ENCODE results near the gene MED1. TPM values are rescaled to one million over a fixed set of nuclear protein-coding genes. Genes with fewer than 3 reads are reported as not detected.
A peak's percentile ranks its signal among the peaks of the same experiment; 100 is the strongest.

MED1 gene
- total RNA-seq, 1 experiment from 2014 or later, result 50.4 TPM

DNA sequence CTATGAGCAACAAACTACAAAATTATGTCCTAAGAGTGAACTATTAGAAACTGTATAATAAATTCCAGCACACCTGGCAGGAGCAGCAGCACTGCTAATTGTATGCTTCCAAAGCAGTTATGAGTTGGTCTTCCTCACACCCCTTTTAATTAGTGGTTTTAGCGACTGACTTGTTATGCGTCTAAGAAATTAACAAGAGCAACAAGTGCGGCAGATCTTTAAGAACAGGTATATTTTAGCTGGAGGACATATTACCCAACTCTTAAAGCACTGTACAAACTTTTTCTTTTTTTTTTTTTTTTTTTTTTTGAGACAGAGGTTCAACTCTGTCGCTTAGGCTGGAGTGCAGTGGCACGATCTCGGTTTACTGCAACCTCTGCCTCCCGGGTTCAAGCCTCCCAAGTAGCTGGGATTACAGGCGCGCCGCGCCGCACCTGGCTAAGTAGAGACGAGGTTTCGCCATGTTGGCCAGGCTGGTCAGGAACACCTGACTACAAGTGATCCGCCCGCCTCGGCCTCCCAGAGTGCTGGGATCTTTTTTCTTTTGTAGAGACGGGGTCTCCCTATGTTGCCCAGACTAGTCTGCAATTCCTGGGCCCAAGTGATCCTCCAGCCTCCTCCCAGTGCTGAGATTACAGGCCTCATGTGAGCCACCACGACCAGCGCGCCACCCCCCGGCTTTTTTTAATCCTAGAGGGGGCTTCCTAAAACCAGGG is 48.0 kb downstream of the MED1 start:
- Mint-ChIP-seq H3K4me1 (peaks cover 7% of the 10 kb centered on the region), H3K9me3 (no peaks in the 10 kb centered on the region), H3K27me3 (ENCODE audit: low read depth) (peaks cover 4% of the 10 kb centered on the region), H3K36me3 (peaks cover 6% of the 10 kb centered on the region), H3K4me3 (peak overlapping the region; percentile 96), H3K27ac (no peak overlapping the region)
- POLR2A ChIA-PET, result interaction anchor here (0.6 to 1.5 kb wide), 4 partner anchors 12 to 58 kb away, joined by 3 to 8 read pairs (median 3); partner anchors contain the start of gene CDK12
- CTCF ChIA-PET, result interaction anchor here (1.0 to 3.7 kb wide), 6 partner anchors 48 to 225 kb away, joined by 3 to 12 read pairs (median 6); partner anchors contain the start of gene MED1
- DNase-seq (ENCODE audit: low spot score), result peak; percentile 16
- ATAC-seq, result no peak
- TF ChIP-seq, protein P1, sequence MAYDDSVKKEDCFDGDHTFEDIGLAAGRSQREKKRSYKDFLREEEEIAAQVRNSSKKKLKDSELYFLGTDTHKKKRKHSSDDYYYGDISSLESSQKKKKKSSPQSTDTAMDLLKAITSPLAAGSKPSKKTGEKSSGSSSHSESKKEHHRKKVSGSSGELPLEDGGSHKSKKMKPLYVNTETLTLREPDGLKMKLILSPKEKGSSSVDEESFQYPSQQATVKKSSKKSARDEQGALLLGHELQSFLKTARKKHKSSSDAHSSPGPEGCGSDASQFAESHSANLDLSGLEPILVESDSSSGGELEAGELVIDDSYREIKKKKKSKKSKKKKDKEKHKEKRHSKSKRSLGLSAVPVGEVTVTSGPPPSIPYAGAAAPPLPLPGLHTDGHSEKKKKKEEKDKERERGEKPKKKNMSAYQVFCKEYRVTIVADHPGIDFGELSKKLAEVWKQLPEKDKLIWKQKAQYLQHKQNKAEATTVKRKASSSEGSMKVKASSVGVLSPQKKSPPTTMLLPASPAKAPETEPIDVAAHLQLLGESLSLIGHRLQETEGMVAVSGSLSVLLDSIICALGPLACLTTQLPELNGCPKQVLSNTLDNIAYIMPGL (CRISPR knock-in tag; IDR thresholded peaks at IDR 0.05), result no peak
- TF ChIP-seq, protein P2, sequence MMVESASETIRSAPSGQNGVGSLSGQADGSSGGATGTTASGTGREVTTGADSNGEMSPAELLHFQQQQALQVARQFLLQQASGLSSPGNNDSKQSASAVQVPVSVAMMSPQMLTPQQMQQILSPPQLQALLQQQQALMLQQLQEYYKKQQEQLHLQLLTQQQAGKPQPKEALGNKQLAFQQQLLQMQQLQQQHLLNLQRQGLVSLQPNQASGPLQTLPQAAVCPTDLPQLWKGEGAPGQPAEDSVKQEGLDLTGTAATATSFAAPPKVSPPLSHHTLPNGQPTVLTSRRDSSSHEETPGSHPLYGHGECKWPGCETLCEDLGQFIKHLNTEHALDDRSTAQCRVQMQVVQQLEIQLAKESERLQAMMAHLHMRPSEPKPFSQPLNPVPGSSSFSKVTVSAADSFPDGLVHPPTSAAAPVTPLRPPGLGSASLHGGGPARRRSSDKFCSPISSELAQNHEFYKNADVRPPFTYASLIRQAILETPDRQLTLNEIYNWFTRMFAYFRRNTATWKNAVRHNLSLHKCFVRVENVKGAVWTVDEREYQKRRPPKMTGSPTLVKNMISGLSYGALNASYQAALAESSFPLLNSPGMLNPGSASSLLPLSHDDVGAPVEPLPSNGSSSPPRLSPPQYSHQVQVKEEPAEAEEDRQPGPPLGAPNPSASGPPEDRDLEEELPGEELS (CRISPR knock-in tag; IDR thresholded peaks at IDR 0.05), result no peak
- TF ChIP-seq, protein P3, sequence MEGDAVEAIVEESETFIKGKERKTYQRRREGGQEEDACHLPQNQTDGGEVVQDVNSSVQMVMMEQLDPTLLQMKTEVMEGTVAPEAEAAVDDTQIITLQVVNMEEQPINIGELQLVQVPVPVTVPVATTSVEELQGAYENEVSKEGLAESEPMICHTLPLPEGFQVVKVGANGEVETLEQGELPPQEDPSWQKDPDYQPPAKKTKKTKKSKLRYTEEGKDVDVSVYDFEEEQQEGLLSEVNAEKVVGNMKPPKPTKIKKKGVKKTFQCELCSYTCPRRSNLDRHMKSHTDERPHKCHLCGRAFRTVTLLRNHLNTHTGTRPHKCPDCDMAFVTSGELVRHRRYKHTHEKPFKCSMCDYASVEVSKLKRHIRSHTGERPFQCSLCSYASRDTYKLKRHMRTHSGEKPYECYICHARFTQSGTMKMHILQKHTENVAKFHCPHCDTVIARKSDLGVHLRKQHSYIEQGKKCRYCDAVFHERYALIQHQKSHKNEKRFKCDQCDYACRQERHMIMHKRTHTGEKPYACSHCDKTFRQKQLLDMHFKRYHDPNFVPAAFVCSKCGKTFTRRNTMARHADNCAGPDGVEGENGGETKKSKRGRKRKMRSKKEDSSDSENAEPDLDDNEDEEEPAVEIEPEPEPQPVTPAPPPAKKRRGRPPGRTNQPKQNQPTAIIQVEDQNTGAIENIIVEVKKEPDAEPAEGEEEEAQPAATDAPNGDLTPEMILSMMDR (IDR thresholded peaks at IDR 0.05), result no peak
- TF ChIP-seq, protein P4, sequence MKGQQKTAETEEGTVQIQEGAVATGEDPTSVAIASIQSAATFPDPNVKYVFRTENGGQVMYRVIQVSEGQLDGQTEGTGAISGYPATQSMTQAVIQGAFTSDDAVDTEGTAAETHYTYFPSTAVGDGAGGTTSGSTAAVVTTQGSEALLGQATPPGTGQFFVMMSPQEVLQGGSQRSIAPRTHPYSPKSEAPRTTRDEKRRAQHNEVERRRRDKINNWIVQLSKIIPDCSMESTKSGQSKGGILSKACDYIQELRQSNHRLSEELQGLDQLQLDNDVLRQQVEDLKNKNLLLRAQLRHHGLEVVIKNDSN (CRISPR knock-in tag; IDR thresholded peaks at IDR 0.05), result no peak
- TF ChIP-seq, protein P5, sequence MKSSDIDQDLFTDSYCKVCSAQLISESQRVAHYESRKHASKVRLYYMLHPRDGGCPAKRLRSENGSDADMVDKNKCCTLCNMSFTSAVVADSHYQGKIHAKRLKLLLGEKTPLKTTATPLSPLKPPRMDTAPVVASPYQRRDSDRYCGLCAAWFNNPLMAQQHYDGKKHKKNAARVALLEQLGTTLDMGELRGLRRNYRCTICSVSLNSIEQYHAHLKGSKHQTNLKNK (CRISPR knock-in tag; IDR thresholded peaks at IDR 0.05), result no peak
- TF ChIP-seq CREM (CRISPR knock-in tag; IDR thresholded peaks at IDR 0.05) (no peak), ZNF423 (CRISPR knock-in tag; IDR thresholded peaks at IDR 0.05) (no peak), SOX15 (CRISPR knock-in tag; IDR thresholded peaks at IDR 0.05) (no peak), FOXJ3 (CRISPR knock-in tag; IDR thresholded peaks at IDR 0.05; ENCODE audit: borderline replicate concordance) (no peak)
- TF ChIP-seq, protein P6, sequence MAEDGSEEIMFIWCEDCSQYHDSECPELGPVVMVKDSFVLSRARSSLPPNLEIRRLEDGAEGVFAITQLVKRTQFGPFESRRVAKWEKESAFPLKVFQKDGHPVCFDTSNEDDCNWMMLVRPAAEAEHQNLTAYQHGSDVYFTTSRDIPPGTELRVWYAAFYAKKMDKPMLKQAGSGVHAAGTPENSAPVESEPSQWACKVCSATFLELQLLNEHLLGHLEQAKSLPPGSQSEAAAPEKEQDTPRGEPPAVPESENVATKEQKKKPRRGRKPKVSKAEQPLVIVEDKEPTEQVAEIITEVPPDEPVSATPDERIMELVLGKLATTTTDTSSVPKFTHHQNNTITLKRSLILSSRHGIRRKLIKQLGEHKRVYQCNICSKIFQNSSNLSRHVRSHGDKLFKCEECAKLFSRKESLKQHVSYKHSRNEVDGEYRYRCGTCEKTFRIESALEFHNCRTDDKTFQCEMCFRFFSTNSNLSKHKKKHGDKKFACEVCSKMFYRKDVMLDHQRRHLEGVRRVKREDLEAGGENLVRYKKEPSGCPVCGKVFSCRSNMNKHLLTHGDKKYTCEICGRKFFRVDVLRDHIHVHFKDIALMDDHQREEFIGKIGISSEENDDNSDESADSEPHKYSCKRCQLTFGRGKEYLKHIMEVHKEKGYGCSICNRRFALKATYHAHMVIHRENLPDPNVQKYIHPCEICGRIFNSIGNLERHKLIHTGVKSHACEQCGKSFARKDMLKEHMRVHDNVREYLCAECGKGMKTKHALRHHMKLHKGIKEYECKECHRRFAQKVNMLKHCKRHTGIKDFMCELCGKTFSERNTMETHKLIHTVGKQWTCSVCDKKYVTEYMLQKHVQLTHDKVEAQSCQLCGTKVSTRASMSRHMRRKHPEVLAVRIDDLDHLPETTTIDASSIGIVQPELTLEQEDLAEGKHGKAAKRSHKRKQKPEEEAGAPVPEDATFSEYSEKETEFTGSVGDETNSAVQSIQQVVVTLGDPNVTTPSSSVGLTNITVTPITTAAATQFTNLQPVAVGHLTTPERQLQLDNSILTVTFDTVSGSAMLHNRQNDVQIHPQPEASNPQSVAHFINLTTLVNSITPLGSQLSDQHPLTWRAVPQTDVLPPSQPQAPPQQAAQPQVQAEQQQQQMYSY (CRISPR knock-in tag; IDR thresholded peaks at IDR 0.05), result no peak

DNA sequence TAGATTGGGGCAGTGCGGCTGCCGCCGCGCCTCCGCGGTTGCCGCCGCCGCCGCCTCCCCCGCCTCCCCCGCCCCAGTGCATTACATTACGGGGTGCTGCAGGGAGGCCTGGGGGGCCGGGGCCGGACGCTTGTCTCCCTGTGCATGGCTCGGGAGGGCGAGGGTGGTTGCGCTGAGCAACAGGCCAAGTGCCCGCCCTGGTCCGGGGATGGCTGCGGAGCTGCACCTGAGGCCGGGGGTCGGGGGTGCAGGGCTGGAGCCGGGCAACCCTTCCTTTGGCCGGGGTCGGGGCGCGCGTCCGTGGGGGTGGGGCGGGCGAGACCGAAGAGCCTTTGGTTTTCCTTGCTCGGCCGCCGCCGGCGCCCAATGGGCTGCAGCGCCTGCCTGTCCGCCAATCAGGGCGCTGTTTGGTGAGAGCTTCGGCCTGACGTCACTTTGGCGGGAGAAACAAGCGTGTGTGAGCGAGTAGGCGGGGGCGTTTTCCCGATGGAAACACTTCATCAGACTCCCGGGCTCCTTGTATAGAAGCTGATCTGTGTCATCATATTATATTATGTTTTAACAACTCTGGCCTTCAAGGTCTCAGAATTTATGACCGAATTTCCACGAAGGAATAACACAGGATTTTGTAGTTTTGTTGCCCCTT is 48.7 kb downstream of the MED1 start:
- Mint-ChIP-seq H3K4me1 (peaks cover 7% of the 10 kb centered on the region), H3K27ac (peak overlapping the region; percentile 90; the same call in 1 of the 2 replicates), H3K27me3 (ENCODE audit: low read depth) (peaks cover 4% of the 10 kb centered on the region), H3K4me3 (peak overlapping the region; percentile 96), H3K36me3 (peaks cover 2% of the 10 kb centered on the region; the same call in 1 of the 2 replicates), H3K9me3 (no peaks in the 10 kb centered on the region)
- DNase-seq (ENCODE audit: low spot score), result peak; percentile 95
- ChIA-PET POLR2A (interaction anchor here (0.6 to 1.5 kb wide), 5 partner anchors 12 to 59 kb away, joined by 3 to 8 read pairs (median 3); partner anchors contain the start of gene CDK12), CTCF (interaction anchor here (0.6 to 3.7 kb wide), 7 partner anchors 49 to 226 kb away, joined by 3 to 12 read pairs (median 5); partner anchors contain the start of gene MED1)
- ATAC-seq, result peak; percentile 79
- TF ChIP-seq NFE2L1 (CRISPR knock-in tag; IDR thresholded peaks at IDR 0.05) (peak; percentile 82; the same call in 1 of the 2 replicates), FOXK1 (CRISPR knock-in tag; IDR thresholded peaks at IDR 0.05) (peak; percentile 95), CREM (CRISPR knock-in tag; IDR thresholded peaks at IDR 0.05) (peak; percentile 57; the same call in 1 of the 2 replicates)
- TF ChIP-seq, protein P7, sequence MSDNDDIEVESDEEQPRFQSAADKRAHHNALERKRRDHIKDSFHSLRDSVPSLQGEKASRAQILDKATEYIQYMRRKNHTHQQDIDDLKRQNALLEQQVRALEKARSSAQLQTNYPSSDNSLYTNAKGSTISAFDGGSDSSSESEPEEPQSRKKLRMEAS (CRISPR knock-in tag; IDR thresholded peaks at IDR 0.05), result peak; percentile 91; the same call in 1 of the 2 replicates
- TF ChIP-seq, protein P8, sequence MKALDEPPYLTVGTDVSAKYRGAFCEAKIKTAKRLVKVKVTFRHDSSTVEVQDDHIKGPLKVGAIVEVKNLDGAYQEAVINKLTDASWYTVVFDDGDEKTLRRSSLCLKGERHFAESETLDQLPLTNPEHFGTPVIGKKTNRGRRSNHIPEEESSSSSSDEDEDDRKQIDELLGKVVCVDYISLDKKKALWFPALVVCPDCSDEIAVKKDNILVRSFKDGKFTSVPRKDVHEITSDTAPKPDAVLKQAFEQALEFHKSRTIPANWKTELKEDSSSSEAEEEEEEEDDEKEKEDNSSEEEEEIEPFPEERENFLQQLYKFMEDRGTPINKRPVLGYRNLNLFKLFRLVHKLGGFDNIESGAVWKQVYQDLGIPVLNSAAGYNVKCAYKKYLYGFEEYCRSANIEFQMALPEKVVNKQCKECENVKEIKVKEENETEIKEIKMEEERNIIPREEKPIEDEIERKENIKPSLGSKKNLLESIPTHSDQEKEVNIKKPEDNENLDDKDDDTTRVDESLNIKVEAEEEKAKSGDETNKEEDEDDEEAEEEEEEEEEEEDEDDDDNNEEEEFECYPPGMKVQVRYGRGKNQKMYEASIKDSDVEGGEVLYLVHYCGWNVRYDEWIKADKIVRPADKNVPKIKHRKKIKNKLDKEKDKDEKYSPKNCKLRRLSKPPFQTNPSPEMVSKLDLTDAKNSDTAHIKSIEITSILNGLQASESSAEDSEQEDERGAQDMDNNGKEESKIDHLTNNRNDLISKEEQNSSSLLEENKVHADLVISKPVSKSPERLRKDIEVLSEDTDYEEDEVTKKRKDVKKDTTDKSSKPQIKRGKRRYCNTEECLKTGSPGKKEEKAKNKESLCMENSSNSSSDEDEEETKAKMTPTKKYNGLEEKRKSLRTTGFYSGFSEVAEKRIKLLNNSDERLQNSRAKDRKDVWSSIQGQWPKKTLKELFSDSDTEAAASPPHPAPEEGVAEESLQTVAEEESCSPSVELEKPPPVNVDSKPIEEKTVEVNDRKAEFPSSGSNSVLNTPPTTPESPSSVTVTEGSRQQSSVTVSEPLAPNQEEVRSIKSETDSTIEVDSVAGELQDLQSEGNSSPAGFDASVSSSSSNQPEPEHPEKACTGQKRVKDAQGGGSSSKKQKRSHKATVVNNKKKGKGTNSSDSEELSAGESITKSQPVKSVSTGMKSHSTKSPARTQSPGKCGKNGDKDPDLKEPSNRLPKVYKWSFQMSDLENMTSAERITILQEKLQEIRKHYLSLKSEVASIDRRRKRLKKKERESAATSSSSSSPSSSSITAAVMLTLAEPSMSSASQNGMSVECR (CRISPR knock-in tag; IDR thresholded peaks at IDR 0.05; ENCODE audit: borderline replicate concordance), result 0 out of 2 replicates have a peak, but pooled peaks have one; percentile 50
